Iris pigment epithelial cell (primary cell): ENCODE data around the gene GPR137C.
"Not testable (repeated sequence)": the region's sequence is repeated elsewhere in the genome, so short reads cannot be mapped to it uniquely, and the experiment has no call there.

Experiments used
- DNase-seq: peaks from one replicate; pipeline ENCODE4 v3.0.0-alpha.2; 2011; ENCODE audit warnings: low read depth

The GPR137C gene

DNA sequence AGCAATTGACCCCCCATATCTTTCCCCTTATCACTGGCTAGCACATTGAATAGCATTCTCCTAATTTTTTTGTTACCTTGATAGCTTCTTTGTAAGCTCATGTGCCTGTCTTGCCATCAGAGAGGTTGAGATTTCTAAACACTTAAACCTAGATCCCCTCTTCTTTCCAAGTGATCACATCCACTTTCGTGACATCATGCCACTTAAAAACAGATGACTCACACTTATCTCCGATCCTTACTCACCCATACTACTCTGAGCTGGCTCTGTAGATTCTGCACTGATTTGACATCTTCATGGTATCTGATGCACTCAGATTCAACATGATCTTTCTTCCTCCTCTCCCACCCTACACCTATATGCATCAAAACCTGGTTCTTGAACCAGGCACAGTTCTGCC lies 10.5 kb downstream of the GPR137C start:
- peak; percentile 31 for DNase-seq

- DNase-seq = not testable (repeated sequence)
Measured at GRCh38 chr14:52568454-52568853, 15.8 kb downstream of the GPR137C start.

GRCh38 chr14:52575858-52576257 lies 23.2 kb downstream of the GPR137C start:
- DNase-seq = no peak

DNA sequence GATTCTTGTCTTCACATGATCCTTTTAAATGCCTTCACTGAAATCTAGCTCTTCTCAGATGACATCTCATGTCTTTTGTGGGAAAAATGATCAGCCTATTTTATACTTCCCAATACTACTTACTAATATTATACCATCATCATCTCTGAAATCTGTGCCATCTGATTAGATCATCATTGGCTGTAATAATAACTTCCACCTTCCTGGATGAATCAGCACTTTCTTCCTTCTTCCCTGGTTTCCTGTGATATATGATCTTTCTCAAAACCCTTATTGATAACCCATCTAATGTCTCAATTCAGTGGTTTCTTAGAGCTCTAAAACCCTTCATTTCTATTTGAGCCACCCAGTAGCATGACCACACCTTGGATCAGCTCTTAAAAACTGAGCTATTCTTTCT lies 30.9 kb downstream of the GPR137C start:
- peak; percentile 27 for DNase-seq

DNA sequence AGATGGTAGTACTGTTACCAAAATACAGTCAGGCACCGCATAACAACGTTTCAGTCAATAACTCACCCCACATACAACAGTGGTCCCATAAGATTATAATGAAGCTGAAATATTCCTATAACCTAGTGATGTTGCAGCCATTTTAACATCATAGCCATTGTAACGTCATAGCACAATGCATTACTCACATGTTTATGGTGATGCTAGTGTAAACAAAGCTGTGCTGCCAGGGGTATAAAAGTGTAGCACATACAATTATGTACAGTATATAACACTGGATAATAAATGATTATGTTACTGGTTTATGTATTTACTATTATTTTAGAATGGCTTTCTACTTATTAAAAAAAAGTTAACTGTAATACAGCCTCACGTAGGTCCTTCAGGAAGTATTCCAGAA lies 37.0 kb downstream of the GPR137C start:
- DNase-seq = no peak

- DNase-seq = peak; percentile 5
Measured at GRCh38 chr14:52590318-52590717, 37.7 kb downstream of the GPR137C start.

DNA sequence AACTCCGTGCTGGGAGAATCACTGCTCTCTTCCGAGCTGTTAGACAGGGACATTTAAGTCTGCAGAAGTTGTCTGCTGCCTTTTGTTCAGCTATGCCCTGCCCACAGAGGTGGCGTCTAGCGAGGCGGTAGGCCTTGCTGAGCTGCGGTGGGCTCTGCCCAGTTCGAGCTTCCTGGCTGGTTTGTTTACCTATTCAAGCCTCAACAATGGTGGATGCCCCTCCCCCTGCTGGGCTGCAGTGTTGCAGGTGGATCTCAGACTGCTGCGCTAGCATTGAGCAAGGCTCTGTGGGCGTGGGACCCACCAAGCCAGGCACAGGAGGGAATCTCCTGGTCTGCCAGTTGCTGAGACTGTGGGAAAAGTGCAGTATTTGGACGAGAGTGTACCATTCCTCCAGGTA lies 43.7 kb downstream of the GPR137C start:
- no peak for DNase-seq

- no peak for DNase-seq
Measured at GRCh38 chr14:52596861-52597260, 44.2 kb downstream of the GPR137C start.

DNA sequence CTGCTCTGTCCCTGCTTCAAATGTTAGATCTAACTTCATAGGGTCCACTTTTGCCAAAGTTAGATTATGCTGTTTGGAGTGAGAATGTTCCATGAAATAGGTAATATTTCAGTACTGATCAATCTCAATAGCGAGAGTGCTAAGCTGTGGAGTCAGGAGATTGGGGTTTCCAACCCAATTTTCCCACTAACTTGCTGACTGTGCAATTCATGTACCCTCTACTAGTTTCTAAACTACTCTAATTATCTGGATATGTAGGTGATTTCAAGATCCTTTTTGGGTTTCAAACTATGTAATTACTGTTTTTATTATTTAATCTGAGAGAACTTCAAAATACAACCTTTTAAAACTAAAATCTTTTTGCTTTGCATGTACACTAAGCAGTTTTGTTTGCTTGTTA lies 45.9 kb downstream of the GPR137C start:
- no peak for DNase-seq

DNA sequence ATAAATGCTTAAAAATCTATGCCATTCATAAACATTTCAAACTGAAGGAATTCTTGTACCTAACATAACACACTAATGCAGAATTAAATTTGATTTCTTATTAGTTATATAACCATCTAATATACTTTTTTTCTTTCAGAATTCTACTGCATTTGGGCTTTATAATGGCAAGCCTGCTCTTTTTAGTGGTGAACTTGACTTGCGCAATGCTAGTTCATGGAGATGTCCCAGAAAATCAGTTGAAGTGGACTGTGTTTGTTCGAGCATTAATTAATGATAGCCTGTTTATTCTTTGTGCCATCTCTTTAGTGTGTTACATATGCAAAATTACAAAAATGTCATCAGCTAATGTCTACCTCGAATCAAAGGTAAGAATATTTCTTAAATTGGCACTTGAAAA lies 47.3 kb downstream of the GPR137C start:
- no peak for DNase-seq

DNA sequence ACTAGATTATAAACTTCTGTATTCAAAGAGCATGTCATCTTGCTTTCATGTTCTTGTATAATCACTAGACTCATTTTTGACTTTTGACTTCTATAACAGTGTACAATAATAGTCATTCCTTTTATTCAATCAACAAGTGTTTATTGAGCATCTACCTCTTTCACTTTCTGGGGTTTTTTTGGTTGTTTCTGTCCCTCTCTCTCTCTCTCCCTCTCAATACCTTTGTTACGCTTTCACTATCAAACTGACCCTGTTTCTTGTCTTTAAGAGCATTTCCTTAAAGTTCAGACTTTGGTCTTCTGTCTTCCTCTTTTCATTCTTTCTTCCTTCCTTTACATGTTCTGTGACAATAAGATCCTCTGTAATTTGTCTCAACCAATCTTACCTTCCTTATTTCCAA lies 49.5 kb downstream of the GPR137C start:
- DNase-seq = no peak

GRCh38 chr14:52607061-52607460 lies 54.4 kb downstream of the GPR137C start:
- no peak for DNase-seq

- DNase-seq = no peak
Measured at GRCh38 chr14:52609445-52610044, 56.9 kb downstream of the GPR137C start.

GRCh38 chr14:52610187-52610586 lies 57.6 kb downstream of the GPR137C start:
- DNase-seq = no peak

GRCh38 chr14:52618602-52619001 lies 66.0 kb downstream of the GPR137C start:
- DNase-seq = no peak

- DNase-seq = no peak
Measured at GRCh38 chr14:52619687-52620086, 67.1 kb downstream of the GPR137C start.

GRCh38 chr14:52640137-52640536 lies 87.5 kb downstream of the GPR137C start:
- no peak for DNase-seq

DNA sequence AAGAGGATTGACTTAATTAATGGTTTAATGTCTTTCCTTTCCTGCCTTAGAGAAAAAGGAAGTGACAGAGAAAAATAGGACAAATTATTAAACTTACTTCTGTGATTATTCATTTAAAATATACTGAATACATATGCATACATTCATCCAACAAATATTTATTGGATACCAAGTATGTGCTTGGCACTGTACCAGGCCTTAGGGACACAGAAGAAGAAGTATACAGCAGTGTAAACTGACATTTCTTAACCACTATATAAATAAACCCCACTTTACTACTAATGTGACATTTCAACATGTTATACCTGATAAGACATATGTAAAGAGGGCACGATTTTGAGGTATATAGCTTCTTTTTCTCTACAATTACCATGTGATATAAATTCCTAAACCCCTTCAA lies 89.1 kb downstream of the GPR137C start:
- no peak for DNase-seq

- DNase-seq = no peak
Measured at GRCh38 chr14:52649511-52649910, 96.9 kb downstream of the GPR137C start.

- no peak for DNase-seq
Measured at GRCh38 chr14:52650774-52651173, 98.1 kb downstream of the GPR137C start.

- DNase-seq = no peak
Measured at GRCh38 chr14:52656905-52657304, 104.3 kb downstream of the GPR137C start.

DNA sequence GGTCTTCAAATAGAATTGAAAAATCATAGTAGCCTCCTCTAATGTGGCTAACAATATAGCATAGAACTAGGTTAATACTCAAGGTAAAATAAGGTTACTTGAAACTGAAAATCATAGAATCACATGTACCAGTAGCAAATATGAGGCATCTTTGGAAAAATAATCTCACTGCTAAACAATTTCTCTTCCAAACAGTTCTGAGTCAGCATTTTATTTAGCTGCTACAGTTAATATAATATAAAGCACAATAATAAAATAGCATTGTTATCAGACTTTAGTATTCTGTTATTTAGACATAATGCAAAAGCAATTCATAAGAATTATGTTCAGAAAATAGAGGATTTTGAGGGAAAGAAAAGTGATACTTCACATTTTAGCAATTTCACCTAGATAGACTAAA lies 107.7 kb downstream of the GPR137C start:
- no peak for DNase-seq

DNA sequence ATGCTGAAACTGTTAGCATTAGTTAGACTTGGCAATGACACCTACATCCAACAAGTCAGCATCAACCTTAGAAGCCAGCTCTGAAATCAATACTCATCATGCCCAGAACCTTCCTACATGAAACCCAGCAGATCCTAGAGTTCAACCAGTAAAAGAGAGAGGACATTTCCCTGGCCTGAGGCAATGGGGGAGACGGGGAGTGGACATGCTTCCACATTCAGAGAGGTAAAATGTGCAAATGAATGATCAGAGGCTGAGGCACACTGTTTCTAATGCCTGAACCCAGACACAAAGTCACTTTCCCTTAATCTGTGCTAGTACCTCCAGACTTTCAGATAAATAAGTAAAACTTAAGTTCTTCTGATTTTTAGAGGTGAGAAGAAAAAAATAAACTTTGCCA lies 108.2 kb downstream of the GPR137C start:
- no peak for DNase-seq

- no peak for DNase-seq
Measured at GRCh38 chr14:52661314-52661713, 108.7 kb downstream of the GPR137C start.

DNA sequence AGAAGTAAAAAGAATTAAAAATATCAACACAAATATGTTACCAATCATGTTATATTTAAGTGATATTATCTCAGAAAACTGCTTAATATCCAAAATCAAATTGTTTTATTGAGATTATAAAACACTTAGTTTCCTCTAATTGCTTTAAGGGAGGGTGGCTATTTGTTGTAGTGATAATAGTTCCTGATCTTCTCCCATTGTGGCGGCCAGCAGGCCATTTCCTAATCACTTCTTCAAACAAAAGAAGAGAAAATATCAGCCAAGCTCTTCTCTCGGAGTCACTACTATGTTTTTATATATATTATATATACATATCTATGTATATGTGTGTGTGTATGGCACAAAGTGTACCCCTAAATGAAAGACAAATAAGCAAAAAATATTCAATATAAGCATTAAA lies 111.2 kb downstream of the GPR137C start:
- no peak for DNase-seq
